Left ventricle myocardium superior (tissue), 1 donor: ENCODE data around the gene GLT8D1. TPM values are rescaled to one million over a fixed set of nuclear protein-coding genes. Genes with fewer than 3 reads are reported as not detected.
A peak's percentile ranks its signal among the peaks of the same experiment; 100 is the strongest.

ENCODE experiments used
- ATAC-seq: fragments of 200-7000 bp; cut with Tn5 transposase; one replicate; pipeline ENCODE4 v1.9.1; 2020; ENCODE audit warnings: mild to moderate bottlenecking, moderate library complexity
- DNase-seq: peaks from one replicate; pipeline ENCODE4 v3.0.0-alpha.2; 2020
- intact Hi-C: fragments of 100-400 bp; cut with micrococcal nuclease; formaldehyde crosslinking; loops from one replicate; pipeline ENCODE4 v1.11.0; 2022
- total RNA-seq: library from RNA; stranded (reverse); fragmentation: NEBNext Ultra II Directional; extraction: Animal tissue kit (Norgen Biotek cat#: 25700); gene quantifications from one replicate; pipeline ENCODE4 v1.2.1, GENCODE V29; 2021
- donor health status: DM: no; HTN: yes; CAD: no; lungs with severe emphysema.

GLT8D1 gene
- total RNA-seq, 1 donor from 2014 or later = 27.4 TPM

DNA sequence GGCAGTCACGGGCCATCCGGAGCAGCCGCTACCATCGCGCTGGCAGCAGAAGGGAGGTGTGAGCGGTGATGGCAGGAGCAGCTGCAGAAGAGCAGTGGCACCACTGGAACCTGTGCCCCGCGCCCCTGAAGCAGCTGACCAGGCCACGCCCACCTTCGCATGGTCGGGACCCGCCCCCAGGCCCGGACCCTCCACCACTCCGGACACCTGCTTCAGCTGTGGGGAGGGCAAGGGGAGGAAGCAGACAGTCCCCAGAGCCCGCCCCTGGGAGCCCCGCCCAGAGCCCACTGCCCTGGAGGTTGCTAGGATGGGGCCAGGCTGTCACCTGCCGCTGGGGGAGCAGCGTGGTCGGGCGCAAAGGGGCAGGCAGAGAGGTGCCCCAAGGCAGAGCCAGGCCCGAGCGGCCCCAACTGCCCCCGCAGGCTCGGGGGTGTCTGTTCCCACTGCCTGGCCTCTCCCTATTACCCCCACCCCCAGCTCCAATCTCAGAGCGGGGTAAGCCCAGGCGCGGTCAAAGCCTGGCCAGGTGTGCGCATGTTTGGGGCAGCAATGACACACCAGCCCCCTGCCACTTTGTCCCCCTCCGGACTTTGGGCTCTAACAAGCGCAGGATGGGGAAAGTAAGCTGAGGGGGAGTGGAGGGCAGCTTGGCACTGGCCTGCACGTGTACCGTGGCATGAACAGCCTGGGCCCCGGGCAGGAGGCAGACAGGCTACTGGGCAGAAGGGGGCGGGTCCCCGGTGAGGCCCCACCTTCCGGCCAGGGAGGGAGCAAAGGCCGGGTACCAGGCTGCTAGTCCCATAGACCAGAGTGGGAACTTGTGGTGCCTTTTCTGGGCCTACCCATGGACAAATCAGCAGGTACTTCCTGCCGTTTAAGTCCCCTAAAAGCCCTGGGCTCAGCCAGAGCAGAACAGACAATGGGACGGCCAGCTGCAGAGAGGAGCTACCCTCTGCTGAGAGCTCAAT is 9.0 kb upstream of the GLT8D1 start:
- ATAC-seq (peak; percentile 47), DNase-seq (no peak)
- intact Hi-C loops = no loop called here

DNA sequence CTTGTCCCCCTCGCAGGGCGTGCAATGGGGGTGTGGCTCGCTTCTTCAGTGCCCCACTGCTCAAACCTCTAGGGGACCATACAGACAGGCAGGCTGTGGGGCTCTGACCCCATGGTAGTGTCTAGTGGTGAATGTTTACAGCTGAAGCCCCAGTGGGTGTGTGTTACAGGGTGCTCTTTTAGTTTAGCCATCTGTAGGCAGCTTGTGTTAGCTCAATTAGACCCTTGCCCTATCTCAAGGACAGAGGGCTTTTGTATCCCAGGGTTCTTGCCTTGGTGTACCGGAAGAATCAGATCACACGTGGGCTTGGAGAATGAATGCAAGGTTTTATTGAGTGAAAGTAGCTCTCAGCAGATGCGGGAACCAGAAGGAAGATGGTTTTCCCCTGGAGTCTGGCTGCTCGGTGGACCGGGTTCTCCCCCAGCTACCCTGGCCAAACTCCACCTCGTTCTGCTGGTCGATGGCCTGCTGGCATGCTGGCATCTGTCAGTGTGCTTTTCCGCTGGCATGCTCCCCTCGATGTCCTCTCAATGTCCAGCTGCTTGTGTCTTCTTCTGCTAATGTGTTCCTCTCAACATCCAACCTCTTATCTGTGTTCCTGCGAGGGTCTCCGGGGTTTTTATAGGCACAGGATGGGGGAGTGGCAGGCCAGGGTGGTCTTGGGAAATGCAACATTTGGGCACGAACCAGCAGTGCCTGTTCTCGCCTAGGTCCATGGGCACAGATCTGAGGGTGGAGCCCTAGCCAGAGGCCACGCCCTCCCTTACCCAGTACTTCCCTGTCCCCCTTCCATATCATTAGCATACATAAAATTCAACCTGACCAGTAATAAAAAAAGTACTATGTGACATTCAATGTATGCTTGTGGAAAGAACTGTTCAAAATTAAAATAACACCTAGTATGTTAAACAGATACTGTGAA is 7.0 kb upstream of the GLT8D1 start:
- peak; percentile 10 for ATAC-seq
- DNase-seq = no peak
- intact Hi-C loops = no loop called here

DNA sequence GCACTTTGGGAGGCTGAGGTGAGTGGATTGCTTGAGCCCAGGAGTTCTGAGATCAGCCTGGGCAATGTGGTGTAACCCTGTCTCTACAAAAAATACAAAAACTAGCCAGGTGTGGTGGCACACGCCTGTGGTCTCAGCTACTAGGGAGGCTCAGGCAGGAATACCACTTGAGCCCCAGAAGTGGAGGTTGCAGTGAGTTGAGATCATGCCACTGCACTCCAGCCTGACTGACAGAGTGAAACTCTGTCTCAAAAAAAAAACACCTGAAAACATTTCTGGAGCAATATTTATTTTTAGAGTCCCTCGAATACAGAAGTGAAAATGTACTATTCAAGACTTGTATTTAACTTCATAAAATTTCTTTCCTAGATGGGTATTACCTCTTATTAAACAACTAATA is 4.9 kb upstream of the GLT8D1 start:
- intact Hi-C loops = no loop called here
- no peak for ATAC-seq
- no peak for DNase-seq

DNA sequence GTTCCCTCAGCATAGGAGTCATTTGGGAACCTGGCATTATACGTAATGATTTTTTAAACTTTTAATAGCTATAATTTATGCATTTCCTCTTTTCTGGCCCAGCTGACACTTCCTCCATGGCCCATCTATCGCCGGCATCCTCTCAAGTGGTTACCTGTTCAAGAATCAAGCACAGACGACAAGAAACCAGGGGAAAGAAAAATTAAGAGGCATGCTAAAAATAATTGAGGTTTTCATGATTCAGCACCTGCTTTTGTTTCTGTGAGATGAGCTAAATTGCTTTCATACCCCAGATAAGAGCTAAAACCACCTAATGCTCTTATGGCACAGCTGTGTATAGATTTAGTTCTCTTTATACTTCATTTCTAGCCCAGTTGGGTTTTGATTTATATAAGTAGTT is 2.0 kb upstream of the GLT8D1 start:
- DNase-seq (no peak), ATAC-seq (no peak)
- intact Hi-C loops = no loop called here

DNA sequence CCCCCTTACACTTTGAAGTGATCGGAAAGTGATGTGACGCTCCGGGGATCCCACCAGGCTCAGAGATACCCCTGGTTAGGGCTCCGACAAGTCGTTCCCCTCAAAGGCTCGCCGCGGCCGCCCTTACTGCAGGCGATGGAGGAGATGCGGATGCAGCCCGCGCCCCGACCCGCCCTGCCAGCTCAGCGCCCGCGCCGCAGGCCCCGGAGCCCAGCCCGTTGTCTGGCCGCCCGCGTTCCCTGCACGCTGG is 228 bp downstream of the GLT8D1 start:
- ATAC-seq (no peak), DNase-seq (no peak)
- intact Hi-C loops = no loop called here

DNA sequence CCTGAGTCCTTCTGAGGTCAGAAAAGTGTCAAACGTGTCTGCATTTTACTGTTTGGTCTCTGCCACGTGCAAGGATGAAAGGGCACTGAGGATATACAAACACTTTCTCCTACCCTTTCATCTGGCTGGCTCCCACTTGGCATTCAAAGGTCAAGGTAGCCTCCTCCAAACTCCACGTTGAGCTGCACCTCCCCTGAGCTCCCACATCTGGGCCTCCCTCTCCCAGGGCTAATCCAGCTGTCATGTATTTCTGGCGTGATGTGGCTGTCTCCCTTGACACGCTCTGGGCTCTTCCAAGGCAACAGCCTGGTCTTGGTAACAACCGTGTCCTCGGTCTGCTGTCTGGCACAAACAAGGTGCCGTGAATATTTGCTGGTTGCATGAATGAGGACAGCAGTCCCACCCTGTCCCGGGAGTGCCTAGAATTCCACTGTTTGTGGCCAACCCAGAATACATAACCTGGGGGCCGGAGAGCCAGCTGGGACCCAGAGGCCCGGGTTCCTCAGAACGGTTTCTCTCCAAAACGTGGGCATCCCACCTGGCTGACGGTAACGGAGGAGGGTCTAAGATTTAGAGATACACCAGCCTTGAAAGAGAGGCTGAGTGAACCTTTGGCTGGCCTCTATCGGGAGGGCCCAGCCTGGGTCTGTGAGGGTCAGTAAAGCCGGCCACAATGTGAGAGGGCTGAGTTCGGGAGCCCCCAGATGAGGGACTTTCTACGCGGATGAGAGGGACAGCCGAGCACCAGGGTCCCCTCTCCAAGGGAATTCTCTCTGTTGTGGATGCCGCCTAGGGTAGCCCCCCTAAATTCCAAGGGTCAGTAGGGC is 767 bp downstream of the GLT8D1 start:
- intact Hi-C loops = no loop called here
- ATAC-seq (peak; percentile 15), DNase-seq (peak; percentile 35)

DNA sequence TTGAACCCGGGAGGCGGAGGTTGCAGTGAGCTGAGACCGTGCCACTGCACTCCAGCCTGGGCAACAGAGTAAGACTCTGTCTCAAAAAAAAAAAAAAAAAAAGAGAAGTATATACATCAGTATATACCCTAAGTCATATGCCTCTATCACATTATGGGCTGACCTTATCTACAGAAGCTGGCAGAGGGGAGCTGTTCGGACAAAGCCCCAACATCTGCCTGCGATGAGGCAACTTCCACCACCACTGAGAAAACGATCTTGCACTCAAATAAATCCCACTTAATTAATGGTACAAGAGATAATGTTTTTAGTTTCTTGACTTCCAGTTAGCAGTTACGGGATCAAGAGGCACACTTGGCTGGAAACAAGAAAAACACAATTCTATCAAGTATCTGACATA is 2.2 kb downstream of the GLT8D1 start:
- ATAC-seq = no peak
- intact Hi-C loops = no loop called here

DNA sequence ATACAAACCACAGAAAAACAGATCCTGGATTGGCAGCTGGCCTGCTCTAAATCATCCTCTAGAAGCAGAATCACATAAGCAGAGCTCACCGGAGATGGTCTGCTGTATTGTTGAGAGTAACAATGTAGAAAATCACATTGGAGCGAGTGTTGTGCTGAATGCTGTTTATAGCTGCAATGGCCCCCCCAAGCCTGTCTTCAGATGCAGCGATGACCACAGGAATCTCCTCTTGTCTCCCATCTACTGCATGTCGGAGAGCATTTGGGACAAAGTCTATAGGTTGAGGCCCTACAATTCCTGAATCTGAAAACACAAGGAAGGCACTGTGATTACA is 8.0 kb downstream of the GLT8D1 start:
- ATAC-seq (no peak), DNase-seq (no peak)
- intact Hi-C loops = no loop called here

More for the DNA sequence above, 2.2 kb downstream of the GLT8D1 start:
- DNase-seq = no peak

DNA sequence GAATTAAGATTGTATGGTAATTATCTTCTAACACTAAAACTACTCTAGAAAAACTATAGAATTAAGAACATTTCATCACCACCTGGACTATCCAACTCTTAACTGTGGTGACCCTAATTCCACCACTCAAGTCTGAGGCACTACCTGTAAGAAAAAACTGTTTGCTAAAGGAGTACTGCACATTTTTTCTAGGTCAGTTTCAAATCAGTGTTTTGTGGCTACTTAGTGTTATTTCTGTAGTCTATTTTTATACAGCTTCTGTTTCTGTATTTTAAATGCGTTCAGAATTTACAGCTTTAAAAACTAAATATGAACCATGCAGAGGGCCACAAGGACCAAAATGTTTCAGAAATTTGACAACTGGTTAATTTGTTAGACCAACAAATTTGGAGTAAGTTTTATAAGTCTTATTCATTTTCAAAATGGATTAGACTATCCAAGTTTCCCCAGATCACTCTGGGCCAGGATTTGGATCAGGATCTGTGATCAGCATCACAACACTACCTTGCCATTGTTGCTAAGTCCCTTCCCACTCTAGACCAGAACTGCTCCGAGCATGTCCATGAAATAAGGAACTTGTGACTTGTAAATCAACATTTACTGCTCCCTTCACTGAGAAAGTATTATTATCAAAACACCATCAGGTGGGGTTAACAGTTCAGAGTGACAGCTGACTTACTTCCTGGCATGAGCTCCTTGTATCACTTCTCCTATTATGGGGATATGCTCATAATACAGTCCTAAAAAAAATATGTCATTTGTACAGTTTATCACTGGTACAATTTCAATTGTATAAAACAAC is 8.6 kb downstream of the GLT8D1 start:
- intact Hi-C loops = no loop called here
- ATAC-seq = no peak

DNA sequence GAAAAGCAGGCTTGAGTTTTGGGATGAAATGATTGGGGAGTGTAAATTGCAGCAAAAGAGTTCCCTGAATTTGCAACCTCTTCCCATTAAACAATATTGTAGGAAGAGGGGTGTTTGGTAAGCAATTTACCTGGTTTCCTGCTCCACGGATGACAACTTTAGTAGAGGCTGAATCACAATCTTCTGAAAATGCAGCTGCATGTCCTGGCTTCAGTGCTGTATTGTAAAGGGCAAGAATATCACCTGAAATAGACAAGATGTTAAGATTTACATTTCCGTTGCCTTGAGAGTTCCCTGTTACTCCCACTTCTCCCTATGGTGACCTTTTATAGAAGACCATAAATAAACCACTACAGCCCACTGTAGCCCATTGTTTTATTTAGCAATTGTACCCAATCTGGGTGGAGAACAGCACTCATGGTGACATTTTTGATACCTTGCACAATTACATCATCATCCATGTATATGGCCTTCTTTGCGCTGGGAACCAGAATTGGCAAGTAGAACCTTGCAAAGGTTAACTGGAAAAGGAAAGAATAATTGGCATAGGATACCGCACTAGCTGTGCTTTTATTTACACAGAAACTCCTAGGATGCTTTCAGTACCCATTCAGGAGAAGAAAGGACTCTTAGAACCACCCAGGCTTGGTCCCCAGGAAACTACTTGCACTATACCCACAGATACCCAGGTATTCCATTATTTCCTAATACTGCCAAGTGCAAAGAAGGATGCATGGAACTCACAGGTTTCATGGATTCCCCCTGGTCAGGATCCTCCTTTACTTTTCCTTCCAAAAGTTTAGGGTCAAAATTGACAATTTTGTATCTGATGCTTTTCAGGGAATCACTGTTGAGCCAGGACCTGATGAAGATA is 9.6 kb downstream of the GLT8D1 start:
- intact Hi-C loops = no loop called here
- ATAC-seq = no peak
- no peak for DNase-seq

More for the DNA sequence above, 8.6 kb downstream of the GLT8D1 start:
- DNase-seq = no peak

DNA sequence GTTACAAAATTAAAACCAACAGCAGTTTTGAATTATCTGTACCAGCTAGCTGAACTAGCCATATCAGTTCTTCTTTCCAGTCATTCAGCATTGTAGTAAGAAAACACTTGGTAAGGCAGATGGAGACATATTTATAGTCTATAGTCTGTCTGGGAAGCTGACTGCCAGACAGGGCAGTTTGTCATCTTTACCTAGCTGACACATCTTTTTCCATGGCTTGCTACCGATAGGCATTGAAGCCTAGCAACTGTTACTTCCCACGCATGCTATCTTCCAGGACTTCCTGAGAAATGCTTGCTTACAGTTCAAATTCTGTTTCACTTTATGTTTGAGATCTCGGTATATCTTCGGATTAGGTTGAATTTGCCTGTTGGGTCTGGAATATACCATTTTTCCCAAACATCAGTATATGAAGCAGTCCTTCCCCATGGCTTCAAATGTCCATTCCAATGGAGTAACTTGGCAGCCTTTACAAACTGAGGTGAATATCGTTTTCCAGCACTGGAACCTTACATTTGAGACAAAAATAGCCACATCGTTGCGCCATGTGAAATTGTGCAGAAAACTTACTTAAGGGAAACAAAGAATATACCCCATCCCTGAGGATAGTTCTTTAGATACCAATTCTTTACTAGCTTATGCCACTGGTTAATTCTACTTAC is 10.9 kb downstream of the GLT8D1 start:
- DNase-seq = no peak
- intact Hi-C loops = no loop called here
- ATAC-seq = no peak

DNA sequence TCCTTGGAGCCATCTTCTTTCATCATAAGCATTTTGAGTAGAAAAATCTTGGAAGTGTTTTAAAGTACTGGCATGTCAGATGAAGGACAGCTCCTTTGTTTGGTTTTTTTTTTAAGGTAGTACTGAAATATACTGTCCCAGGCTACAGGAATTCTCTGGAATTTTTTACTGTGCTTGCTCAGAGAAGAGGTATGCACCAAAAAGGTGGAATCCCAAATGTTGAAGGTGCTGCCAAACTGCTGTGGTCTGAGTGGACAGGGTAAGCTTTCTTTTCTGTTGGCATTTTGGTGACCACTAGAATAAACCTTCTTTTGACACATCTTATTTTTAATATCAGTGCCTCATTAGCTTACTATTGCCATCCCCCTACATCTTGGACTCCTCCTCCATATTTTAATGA is 12.5 kb downstream of the GLT8D1 start:
- no peak for DNase-seq
- intact Hi-C loops = no loop called here
- ATAC-seq = no peak

DNA sequence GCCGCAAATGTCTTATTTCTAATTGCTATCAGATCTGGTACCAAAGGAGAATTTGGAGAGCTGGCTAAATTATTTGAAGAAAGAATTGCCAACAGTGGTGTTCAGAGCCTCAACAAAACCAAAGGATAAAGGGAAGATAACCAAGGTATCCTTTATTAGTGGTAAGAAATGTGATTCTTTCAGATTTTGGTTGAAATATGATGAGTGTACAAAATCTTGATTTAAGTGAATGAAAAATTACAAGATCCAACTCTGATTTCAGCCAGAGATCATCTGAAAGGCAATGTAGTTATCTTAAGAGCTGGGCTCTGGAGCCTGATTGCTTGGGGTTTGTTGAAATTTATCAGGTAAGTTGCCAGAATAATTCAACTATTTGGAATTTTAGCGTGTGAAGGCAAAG is 15.0 kb downstream of the GLT8D1 start:
- no peak for ATAC-seq
- DNase-seq = no peak
- intact Hi-C loops = no loop called here

DNA sequence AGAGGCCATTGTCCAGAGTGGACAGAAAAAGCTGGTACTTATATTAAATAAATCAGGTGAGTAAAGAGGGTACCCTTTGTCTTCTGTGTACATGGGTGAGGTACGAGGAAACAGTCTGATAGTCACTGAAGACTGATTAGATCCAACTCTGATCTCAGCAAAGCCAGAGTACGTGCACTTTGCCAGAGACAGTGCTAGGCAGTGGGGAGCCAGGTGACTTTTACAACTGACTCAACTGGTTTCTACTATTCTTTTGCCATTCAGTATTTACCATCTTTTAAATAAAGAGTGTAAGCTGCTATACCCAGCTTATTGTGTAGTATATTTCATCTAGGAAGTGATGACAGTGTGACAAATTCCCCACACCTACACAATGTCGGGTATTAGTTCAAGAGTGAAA is 16.4 kb downstream of the GLT8D1 start:
- intact Hi-C loops = no loop called here
- DNase-seq = no peak
- ATAC-seq = no peak

DNA sequence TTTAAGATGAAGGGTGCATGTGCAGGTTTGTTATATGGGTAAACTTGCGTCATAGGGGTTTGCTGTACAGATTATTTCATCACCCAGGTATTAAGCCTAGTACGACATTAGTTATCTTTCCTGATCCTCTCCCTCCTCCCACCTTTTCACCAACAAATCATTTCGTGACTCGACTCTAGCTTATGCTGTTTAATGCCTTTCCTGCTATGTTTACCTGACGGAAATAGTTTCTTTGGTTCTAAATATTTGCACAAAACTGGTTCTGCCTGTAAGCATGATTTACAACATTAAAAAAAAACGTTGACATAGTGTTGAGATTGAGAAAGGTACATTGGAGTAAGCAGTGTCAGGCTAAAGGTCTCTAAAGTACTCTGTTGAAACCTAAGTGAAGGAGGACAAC is 17.3 kb downstream of the GLT8D1 start:
- no peak for DNase-seq
- intact Hi-C loops = no loop called here
- no peak for ATAC-seq

DNA sequence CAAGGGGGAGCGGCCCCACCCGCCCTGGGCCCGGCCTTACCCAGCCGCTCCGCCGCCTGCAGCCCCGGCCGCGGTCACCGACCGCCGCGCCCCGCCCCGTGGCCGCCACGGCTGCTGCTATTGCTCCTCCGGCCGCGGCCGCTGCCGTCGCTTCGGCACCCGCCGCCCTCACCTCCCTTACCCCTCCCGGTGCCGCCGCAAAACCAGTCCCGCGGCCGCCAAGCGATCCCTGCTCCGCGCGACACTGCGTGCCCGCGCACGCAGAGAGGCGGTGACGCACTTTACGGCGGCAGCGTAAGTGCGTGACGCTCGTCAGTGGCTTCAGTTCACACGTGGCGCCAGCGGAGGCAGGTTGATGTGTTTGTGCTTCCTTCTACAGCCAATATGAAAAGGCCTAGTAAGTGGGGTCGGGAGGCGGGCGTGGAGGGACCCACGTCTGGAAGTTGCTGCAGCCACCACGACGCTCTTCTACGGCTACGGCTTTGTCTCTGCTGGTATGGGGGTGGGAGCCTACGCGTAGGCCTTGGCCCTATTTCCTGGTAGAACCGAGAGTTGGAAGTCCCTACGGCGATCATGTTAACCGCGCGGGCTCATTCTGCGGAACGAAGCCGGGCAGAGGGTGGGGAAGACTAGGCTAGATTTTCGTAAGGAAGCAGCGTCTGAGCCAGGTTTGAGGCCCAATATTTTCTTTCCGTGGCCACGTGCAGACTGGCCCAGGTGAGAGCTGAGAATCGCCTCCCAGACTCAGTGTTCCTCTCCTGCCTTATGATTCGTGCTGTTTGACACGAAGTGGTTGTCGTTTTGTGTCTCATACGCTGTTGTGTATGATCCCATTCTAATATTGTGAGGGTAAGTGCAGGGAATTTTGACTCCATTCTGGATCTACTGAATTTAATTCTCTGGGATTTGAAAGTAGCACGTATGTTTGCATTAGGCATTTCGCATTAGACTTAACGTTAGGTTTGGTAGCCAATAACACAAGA is 19.6 kb downstream of the GLT8D1 start, which contains the start of the genes GNL3 and PBRM1:
GNL3 (plus strand) TSS at position 324 of the 983 bp plus-strand sequence; CDS start at position 385, 61 bp downstream.
PBRM1 (minus strand) TSS at position 205 of the 983 bp plus-strand sequence.
- intact Hi-C loops = no loop called here
- ATAC-seq = peak; percentile 91
- DNase-seq = peak; percentile 96
